GM18498 (cell line): ENCODE data around the gene GNG11.

Experiments
- ATAC-seq: cut with Tn5 transposase; IDR thresholded peaks from one replicate; pipeline ENCODE4 v1.9.1; 2021; ENCODE audit warnings: mild to moderate bottlenecking, moderate library complexity; ENCODE audit not compliant: unreplicated experiment

The GNG11 gene

GRCh38 chr7:93945756-93946535 is 24.4 kb downstream of the GNG11 start:
- no peak for ATAC-seq

GRCh38 chr7:93948106-93948505 is 26.6 kb downstream of the GNG11 start:
- no peak for ATAC-seq

- ATAC-seq = no peak
Measured at GRCh38 chr7:93948873-93949272, 27.3 kb downstream of the GNG11 start.

DNA sequence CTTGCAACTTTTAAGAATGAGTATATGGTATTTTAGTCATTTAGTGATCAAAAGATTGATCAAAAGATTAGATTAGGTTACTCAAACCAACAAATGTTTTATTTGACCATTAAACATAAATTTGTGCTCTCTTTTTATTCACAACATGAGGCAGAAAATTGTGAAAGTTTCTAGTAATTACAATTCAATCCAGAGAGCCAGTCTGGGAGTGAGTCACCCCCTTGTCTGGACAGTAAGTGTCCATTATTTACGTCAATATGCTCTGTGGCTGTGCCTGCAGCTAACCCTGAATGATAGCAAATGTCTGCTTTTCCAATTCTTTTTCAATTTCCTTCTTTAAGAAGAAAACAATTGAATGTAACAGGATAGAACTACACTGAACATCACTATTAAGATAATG is 27.9 kb downstream of the GNG11 start:
- ATAC-seq = no peak

DNA sequence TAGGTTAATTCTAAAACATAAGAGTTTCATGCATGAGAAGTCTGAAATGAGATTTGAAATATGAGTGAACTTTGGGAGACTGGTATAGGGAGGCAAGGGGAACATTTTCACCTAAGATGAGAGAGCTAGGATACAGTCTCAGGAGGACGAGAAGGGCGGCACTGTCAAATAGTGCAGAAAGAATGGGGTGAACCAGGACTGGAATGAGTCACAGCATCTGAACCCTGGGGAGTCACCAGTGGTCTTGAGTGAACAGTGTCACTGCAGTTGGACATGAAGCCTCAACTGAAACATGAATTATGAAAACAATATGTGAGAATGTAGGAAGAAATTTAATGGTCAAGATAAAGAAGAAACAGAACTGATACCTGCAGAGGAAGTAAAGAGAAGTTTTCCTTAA is 33.8 kb downstream of the GNG11 start:
- peak; percentile 68 for ATAC-seq

GRCh38 chr7:93957767-93958166 is 36.2 kb downstream of the GNG11 start:
- ATAC-seq = peak; percentile 78

GRCh38 chr7:93958216-93958615 is 36.7 kb downstream of the GNG11 start:
- ATAC-seq = no peak

- ATAC-seq = no peak
Measured at GRCh38 chr7:93958651-93959050, 37.1 kb downstream of the GNG11 start.

DNA sequence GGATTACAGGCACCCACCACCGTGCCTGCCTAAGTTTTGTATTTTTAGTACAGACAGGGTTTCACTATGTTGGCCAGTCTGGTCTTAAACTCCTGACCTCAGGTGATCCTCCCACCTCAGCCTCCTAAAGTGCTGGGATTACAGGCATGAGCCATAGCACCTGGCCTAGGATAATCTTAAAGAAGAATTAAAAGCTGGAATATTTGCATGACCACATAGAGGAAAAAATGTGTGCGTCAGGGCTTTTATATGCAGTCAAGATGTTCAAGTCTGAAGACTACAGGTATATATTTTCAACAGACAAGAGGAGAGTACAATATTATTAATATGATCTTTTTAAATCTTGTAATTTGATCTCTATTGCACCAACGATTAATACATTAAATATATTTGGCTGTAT is 39.5 kb downstream of the GNG11 start:
- no peak for ATAC-seq

DNA sequence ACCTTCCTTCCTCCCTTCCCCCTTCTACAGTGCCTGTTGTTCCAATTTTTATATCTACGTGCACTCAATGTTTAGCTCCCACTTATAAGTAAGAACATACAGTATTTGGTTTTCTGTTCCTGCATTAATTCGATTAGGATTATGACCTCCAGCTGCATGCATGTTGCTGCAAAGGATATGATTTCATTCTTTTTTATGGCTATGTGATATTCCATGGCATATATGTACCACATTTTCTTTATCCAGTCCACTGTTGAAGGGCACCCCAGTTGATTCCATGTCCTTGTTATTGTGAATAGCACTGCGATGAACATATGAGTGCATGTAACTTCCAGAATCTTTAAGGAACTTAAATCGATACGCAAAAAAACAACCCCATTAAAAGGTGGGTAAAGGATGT is 42.7 kb downstream of the GNG11 start:
- ATAC-seq = no peak

DNA sequence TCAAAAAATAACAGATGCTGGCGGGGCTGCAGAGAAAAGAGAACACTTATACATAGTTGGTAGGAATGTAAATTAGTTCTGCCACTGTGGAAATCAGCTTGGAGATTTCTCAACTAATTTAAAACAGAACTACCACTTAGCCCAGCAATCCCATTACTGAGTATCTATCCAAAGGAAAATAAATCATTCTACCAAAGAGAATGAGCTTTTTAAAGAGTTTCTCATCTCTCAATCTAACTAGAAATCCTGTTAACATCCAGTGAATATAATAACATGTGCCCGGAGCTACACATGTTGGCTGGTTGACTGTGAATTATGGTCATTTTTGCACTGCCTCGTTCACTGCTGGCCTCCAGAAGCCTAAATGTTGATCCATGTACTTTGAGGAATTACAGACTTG is 43.3 kb downstream of the GNG11 start:
- no peak for ATAC-seq

DNA sequence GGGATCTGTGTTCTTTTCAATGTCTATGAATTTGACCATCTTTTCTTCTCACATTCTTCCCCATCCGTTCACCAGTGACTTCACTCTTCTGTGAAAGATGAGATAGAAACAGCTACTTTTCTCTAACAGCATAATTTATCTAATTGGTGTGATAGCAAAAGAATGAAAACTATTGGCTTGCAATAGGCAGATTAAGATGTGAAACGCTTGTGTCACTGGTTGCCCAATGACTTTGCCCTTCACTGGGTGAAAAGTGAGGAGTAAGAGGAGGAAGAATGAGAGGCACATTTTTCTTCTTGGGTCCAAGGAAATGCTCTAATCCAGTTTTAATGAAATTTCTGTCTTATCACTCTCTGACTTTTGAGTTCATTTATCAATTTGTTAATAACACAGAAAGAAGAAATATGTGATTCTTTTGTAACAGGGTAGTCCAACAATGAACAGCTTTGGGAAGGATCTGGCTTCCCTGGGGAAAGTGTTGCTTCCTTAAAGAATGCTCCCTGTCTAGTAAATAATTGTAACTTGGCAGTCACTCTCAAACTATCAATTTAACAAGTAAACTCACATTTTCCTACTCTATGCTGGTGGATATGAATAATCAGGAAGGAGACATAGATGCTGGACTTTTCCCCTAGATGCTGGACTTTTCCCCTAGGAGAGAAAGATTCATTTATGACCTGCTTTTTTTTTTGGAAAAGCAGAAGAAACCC is 47.5 kb downstream of the GNG11 start:
- no peak for ATAC-seq

DNA sequence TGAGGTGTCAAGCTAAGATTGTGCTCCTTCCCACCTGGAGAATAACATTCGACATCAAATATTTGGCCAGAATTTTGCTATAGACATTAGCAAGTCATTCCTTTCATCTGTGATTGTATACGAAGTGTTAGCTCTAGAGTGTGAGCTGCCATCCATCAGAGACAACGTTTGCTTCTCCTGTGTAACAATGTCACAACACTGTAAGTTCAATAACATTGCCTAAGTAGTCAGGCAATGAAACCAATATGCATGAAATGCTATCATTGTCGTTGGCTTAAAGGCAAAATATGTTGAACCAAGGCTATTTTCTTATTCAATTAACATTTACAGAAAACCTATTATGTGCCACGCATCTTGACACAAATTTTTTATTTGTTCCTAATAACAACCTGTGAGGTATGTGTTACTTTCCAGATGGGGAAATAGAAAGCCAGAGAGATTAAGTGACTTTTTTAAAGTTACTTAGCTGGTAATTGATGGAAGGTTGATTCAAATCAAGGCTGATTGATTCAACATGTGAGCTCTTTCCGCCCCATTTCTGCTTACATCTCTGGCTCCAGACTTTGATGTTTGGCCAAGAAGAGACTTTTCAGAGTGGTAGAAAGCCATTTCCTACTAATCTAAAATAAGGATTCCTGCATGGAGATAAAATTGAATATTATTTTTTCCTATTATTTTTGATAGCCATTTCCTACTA is 50.6 kb downstream of the GNG11 start:
- no peak for ATAC-seq

DNA sequence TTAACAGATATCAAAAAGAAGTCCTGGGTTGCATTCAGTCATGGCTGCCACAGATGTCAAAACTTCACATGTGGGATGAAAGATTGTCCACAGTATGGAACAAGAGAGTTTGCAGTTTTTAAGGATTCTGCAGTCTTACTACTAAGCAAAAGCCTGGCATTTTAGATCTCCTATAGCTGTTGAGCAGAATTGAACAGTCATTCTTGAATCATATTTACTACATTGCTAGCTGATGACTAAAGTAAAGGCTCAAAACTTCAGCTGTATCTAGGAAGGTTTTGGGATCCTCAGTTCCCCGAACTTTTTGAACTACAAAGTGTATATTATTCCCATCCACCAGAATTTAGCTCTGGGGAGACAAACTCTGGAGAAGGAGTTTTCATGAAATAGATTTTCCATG is 51.6 kb downstream of the GNG11 start:
- ATAC-seq = no peak

DNA sequence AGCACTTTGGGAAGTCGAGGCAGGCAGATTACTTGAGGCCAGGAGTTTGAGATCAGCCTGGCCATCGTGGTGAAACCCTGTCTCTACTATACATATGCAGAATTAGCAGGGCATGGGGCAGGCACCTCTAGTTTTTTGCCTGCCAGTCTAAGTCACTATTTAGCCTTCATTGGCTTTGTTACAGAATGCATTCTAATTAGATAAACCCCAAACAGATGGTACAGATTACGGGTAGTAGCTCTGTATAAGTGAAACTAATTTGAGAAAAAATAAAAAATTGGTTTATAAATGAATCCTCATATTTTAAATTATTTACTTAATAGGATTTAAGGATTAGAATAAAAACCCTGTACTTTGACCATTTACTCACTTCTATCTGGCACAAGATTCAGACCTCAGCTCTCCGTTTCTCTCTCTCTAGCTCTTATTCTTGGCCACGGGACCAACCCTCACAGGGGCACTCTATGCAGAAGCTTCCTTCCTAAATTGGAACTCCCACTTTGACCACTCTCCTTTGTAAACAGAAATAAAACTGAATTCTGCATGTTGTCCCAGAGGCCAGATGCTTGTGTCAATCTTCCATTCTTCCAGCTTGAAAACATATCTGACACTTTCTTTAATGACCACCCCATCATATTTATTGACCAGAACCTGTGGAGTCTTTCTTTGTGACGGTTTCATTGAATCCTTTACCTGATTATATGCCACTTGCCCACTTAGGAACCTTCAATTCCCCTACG is 55.8 kb downstream of the GNG11 start:
- no peak for ATAC-seq
